H1 (cell line): ENCODE results near the gene C1S. TPM values are rescaled to one million over a fixed set of nuclear protein-coding genes. Genes with fewer than 3 reads are reported as not detected.

ENCODE experiments used
- KDM1A ChIP-seq: fragments of 200-600, 300-600 bp; sonication (generic); IDR thresholded peaks from 2 replicates; pipeline ENCODE4 v1.7.1; 2016; ENCODE audit warnings: mild to moderate bottlenecking, low read length, borderline replicate concordance
- polyA plus RNA-seq, 7 experiments: library from polyadenylated mRNA; depleted of rRNA in 3 of 7; stranded (reverse) in 5 of 7; unstranded in 2 of 7; fragments of >200 nt in 5 of 7; fragments of 200-250 nt in 2 of 7; gene quantifications; 1 replicate in 5 of 7; 2 replicates in 1 of 7; 4 replicates in 1 of 7; pipeline versions ENCODE4 v1.2.1 to v1.2.3, GENCODE V29; 2011 to 2013; ENCODE audit warnings: missing spikeins in 2 of 7, mixed read lengths in 2 of 7
- total RNA-seq: library from RNA; stranded (reverse); fragmentation: NEBNext Ultra II Directional; extraction: Animal tissue kit (Norgen Biotek cat#: 25700); gene quantifications from 2 replicates; pipeline ENCODE4 v1.2.1, GENCODE V29; 2021

C1S gene
- total and polyA plus RNA-seq, 2 of the 8 experiments (the other 6 are each of a cell fraction or from before 2014, with no cell fraction given) = 4.4 to 7.3 TPM

DNA sequence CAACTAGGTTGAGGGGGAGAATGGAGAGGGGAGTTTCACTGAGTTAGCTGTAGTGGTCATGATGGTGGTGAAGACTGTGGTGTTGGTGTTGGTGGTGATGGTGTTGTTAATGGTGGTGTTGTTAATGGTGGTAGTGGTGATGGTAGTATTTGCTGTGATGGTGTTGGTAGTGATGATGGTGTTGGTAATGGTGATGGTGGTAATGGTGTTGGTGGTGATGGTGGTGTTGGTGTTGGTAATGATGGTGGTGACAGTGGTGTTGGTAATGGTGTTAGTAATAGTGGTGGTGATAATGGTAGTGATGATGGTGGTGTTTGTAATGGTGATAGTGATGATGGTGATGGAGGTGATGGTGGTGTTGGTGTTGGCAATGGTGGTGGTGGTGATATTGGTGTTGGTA is 22.6 kb downstream of the C1S start (continued):
- TF ChIP-seq KDM1A = no peak
